CD4-positive, CD25-positive, alpha-beta regulatory T cell (primary cell): ENCODE results near the gene FEZF1. TPM values are rescaled to one million over a fixed set of nuclear protein-coding genes. Genes with fewer than 3 reads are reported as not detected.

ENCODE experiments used
- ATAC-seq, 2 donors: fragments of 150-1000 bp; cut with Tn5 transposase; one replicate each; pipeline ENCODE4 v1.10.0; 2021; ENCODE audit warnings: low read depth in 2 of 2, moderate number of reproducible peaks in 2 of 2, moderate library complexity in 1 of 2
- DNase-seq, 3 donors: peaks; one replicate each; pipeline versions ENCODE4 v3.0.0 to v3.0.0-alpha.2; 2012 to 2022; ENCODE audit warnings: mixed read lengths in 1 of 3
- H3K27ac ChIP-seq: one replicate; pipeline ENCODE4 v1.7.0; 2013; ENCODE audit warnings: mild to moderate bottlenecking, low read length; ENCODE audit not compliant: insufficient read depth, poor library complexity, severe bottlenecking
- H3K27me3 ChIP-seq: one replicate; pipeline ENCODE4 v1.7.0; 2013; ENCODE audit warnings: low read length; ENCODE audit not compliant: control insufficient read depth, insufficient read depth
- H3K36me3 ChIP-seq: one replicate; pipeline ENCODE4 v1.7.0; 2013; ENCODE audit warnings: mild to moderate bottlenecking, low read length, moderate library complexity; ENCODE audit not compliant: control insufficient read depth, insufficient read depth
- H3K4me1 ChIP-seq: 2 replicates; pipeline ENCODE4 v1.7.0; 2013; ENCODE audit warnings: mild to moderate bottlenecking, low read length; ENCODE audit not compliant: insufficient read depth, control insufficient read depth, poor library complexity, severe bottlenecking
- H3K4me3 ChIP-seq: one replicate; pipeline ENCODE4 v1.7.0; 2013; ENCODE audit warnings: low read depth, mild to moderate bottlenecking, low read length, moderate library complexity
- H3K9me3 ChIP-seq, 2 experiments: 1 replicate in 1 of 2; 2 replicates in 1 of 2; pipeline ENCODE4 v1.7.0; 2013; ENCODE audit warnings: low read length in 2 of 2, mild to moderate bottlenecking in 1 of 2, moderate library complexity in 1 of 2; ENCODE audit not compliant: control insufficient read depth in 2 of 2
- H3K27ac Mint-ChIP-seq, 3 donors: one replicate each; pipeline ENCODE4 v1.8.0; 2020 to 2022; ENCODE audit warnings: mild to moderate bottlenecking in 3 of 3, mixed read lengths in 3 of 3, moderate library complexity in 2 of 3
- H3K27me3 Mint-ChIP-seq: one replicate; pipeline ENCODE4 v1.8.0; 2022; ENCODE audit warnings: mild to moderate bottlenecking, mixed read lengths
- H3K36me3 Mint-ChIP-seq: one replicate; pipeline ENCODE4 v1.8.0; 2020; ENCODE audit warnings: mixed read lengths
- H3K4me1 Mint-ChIP-seq, 4 donors: one replicate each; pipeline ENCODE4 v1.8.0; 2020 to 2022; ENCODE audit warnings: mixed read lengths in 4 of 4, mild to moderate bottlenecking in 1 of 4
- H3K4me3 Mint-ChIP-seq, 4 donors: one replicate each; pipeline ENCODE4 v1.8.0; 2020 to 2022; ENCODE audit warnings: mild to moderate bottlenecking in 4 of 4, mixed read lengths in 4 of 4, moderate library complexity in 3 of 4
- H3K9me3 Mint-ChIP-seq, 7 donors: one replicate each; pipeline ENCODE4 v1.8.0; 2020 to 2022; ENCODE audit warnings: mixed read lengths in 7 of 7, mild to moderate bottlenecking in 3 of 7, moderate library complexity in 2 of 7
- polyA plus RNA-seq, 4 donors: library from polyadenylated mRNA; unstranded; fragments of 300-500 nt; fragmentation: Illumina TruSeq; gene quantifications; one replicate each; pipeline ENCODE4 v1.2.3, GENCODE V29; 2021
- total RNA-seq: library from RNA; stranded (reverse); gene quantifications from one replicate; pipeline ENCODE4 v1.2.3, GENCODE V29; 2022

The FEZF1 gene
- total RNA-seq (not detected), polyA plus RNA-seq (not detected)

GRCh38 chr7:122304319-122304975, at the start of gene FEZF1:
TSS of gene FEZF1 (minus strand) at chr7:122304750. CDS start at chr7:122304437, 313 bp downstream.
- H3K9me3 ChIP-seq = no peaks in the 10 kb centered on the region
- ATAC-seq = no peak
- no peak within 1 kb of the TSS for H3K27ac ChIP-seq
- H3K27ac Mint-ChIP-seq = no peak within 1 kb of the TSS
- no peak within 1 kb of the TSS for H3K4me3 Mint-ChIP-seq
- no peaks in the 10 kb centered on the region for H3K36me3 ChIP-seq
- no peaks in the 10 kb centered on the region for H3K36me3 Mint-ChIP-seq
- peaks cover 0 to 10% (median 2%) of the 10 kb centered on the region in 7 donors for H3K9me3 Mint-ChIP-seq
- H3K4me1 ChIP-seq = no peaks in the 10 kb centered on the region
- H3K27me3 ChIP-seq = peaks cover 26% of the 10 kb centered on the region
- no peak for DNase-seq
- H3K4me1 Mint-ChIP-seq = peaks cover 0 to 2% (median 0%) of the 10 kb centered on the region in 4 donors
- peaks cover 81% of the 10 kb centered on the region for H3K27me3 Mint-ChIP-seq
- no peak within 1 kb of the TSS for H3K4me3 ChIP-seq

DNA sequence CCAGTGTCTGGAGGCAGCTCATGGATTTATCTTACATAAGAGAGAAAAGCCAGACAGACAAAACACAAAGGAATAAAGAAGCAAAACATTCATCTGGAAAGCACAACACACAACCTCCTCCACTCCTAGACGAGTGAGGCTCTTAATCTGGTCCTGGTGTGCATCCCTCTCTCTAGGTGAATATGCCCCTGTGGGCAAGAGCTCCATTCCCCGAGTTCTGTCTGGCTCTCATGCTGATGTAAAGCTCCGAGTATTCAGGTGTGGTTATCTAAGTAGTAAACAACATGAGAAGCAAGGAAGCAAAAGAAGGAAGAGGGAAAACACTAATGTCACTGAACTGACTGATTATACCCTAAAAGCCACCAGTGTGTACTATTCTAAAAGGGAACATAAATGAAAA, 47.9 kb upstream of the FEZF1 start:
- Mint-ChIP-seq H3K4me1 (no peaks in the 10 kb centered on the region), H3K36me3 (no peaks in the 10 kb centered on the region), H3K9me3 (peaks cover 0 to 4% (median 0%) of the 10 kb centered on the region in 7 donors), H3K27me3 (no peaks in the 10 kb centered on the region), H3K4me3 (no peak overlapping the region), H3K27ac (no peak overlapping the region)
- Histone ChIP-seq H3K36me3 (no peaks in the 10 kb centered on the region), H3K9me3 (no peaks in the 10 kb centered on the region), H3K4me1 (no peaks in the 10 kb centered on the region), H3K4me3 (no peak overlapping the region), H3K27me3 (no peaks in the 10 kb centered on the region), H3K27ac (no peak overlapping the region)
- DNase-seq (no peak), ATAC-seq (no peak)

DNA sequence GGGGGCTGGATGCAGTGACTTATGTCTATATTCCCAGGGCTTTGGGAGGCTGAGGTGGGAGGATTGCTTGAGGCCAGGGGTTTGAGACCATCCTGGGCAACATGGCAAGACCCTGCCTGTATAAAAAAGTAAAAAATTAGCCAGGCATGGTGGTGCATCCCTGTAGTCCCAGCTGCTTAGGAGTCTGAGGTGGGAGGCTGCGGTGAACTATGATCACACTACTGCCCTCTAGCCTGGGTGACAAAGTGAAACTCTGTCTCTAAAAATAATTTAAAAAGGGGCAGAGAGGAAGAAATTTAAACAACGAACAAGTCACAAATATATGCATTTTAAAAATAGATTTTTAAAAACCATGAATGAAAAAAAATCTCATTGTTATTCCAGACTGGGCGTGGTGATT, 46.2 kb upstream of the FEZF1 start:
- no peaks in the 10 kb centered on the region for H3K36me3 ChIP-seq
- Mint-ChIP-seq H3K27ac (no peak overlapping the region), H3K27me3 (no peaks in the 10 kb centered on the region), H3K4me1 (no peaks in the 10 kb centered on the region), H3K9me3 (peaks cover 0 to 4% (median 0%) of the 10 kb centered on the region in 7 donors), H3K4me3 (no peak overlapping the region), H3K36me3 (no peaks in the 10 kb centered on the region)
- DNase-seq = no peak
- no peak overlapping the region for H3K4me3 ChIP-seq
- no peak for ATAC-seq
- H3K4me1 ChIP-seq = no peaks in the 10 kb centered on the region
- no peaks in the 10 kb centered on the region for H3K9me3 ChIP-seq
- H3K27me3 ChIP-seq = no peaks in the 10 kb centered on the region
- H3K27ac ChIP-seq = no peak overlapping the region

- H3K27ac Mint-ChIP-seq = no peak overlapping the region
- H3K4me3 Mint-ChIP-seq = no peak overlapping the region
- DNase-seq (no peak), ATAC-seq (no peak)
- Histone ChIP-seq H3K27ac (no peak overlapping the region), H3K4me1 (no peaks in the 10 kb centered on the region), H3K4me3 (no peak overlapping the region), H3K9me3 (no peaks in the 10 kb centered on the region), H3K27me3 (no peaks in the 10 kb centered on the region), H3K36me3 (no peaks in the 10 kb centered on the region)
- H3K27me3 Mint-ChIP-seq = no peaks in the 10 kb centered on the region
- H3K4me1 Mint-ChIP-seq = no peaks in the 10 kb centered on the region
- H3K36me3 Mint-ChIP-seq = no peaks in the 10 kb centered on the region
- H3K9me3 Mint-ChIP-seq = peaks cover 0 to 1% (median 0%) of the 10 kb centered on the region in 7 donors
Observed at GRCh38 chr7:122344303-122344620, 39.7 kb upstream of the FEZF1 start.

- DNase-seq (no peak), ATAC-seq (no peak)
- H3K4me1 Mint-ChIP-seq = no peaks in the 10 kb centered on the region
- no peak overlapping the region for H3K27ac Mint-ChIP-seq
- H3K27me3 Mint-ChIP-seq = no peaks in the 10 kb centered on the region
- H3K36me3 Mint-ChIP-seq = no peaks in the 10 kb centered on the region
- no peak overlapping the region for H3K4me3 Mint-ChIP-seq
- Histone ChIP-seq H3K4me3 (no peak overlapping the region), H3K27ac (no peak overlapping the region), H3K36me3 (no peaks in the 10 kb centered on the region), H3K4me1 (no peaks in the 10 kb centered on the region), H3K9me3 (no peaks in the 10 kb centered on the region), H3K27me3 (no peaks in the 10 kb centered on the region)
- H3K9me3 Mint-ChIP-seq = peaks cover 0 to 1% (median 0%) of the 10 kb centered on the region in 7 donors
Observed at GRCh38 chr7:122343601-122344302, 39.2 kb upstream of the FEZF1 start.

DNA sequence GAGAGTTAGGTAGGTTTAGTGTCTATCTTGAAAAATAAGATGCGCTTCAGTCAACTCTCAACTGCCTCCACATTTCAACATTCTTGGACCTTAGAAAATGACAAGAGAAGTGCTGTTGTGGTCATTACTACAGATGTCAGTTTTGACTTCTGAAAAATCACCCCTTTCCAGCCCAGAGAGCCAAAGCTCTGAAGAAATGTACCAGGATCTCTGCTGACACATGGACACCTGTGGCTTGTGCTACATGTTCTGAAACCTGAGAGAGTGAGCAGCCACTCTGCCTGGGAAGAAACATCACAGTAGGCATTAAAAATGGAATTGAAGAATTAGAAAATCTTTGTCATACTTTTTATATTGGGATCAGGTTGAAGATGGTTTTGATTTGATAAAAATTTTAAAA, 35.9 kb upstream of the FEZF1 start:
- Mint-ChIP-seq H3K4me1 (no peaks in the 10 kb centered on the region), H3K36me3 (no peaks in the 10 kb centered on the region), H3K27me3 (no peaks in the 10 kb centered on the region), H3K27ac (no peak overlapping the region), H3K4me3 (no peak overlapping the region), H3K9me3 (peaks cover 0 to 2% (median 0%) of the 10 kb centered on the region in 7 donors)
- no peak for DNase-seq
- Histone ChIP-seq H3K36me3 (no peaks in the 10 kb centered on the region), H3K27ac (no peak overlapping the region), H3K4me3 (no peak overlapping the region), H3K9me3 (no peaks in the 10 kb centered on the region), H3K27me3 (no peaks in the 10 kb centered on the region), H3K4me1 (no peaks in the 10 kb centered on the region)
- ATAC-seq = no peak

- no peak overlapping the region for H3K4me3 ChIP-seq
- Mint-ChIP-seq H3K27me3 (no peaks in the 10 kb centered on the region), H3K9me3 (peaks cover 0 to 2% (median 0%) of the 10 kb centered on the region in 7 donors), H3K4me3 (no peak overlapping the region), H3K36me3 (no peaks in the 10 kb centered on the region), H3K4me1 (no peaks in the 10 kb centered on the region), H3K27ac (no peak overlapping the region)
- no peak overlapping the region for H3K27ac ChIP-seq
- ATAC-seq (no peak), DNase-seq (no peak)
- no peaks in the 10 kb centered on the region for H3K4me1 ChIP-seq
- H3K9me3 ChIP-seq = no peaks in the 10 kb centered on the region
- no peaks in the 10 kb centered on the region for H3K36me3 ChIP-seq
- no peaks in the 10 kb centered on the region for H3K27me3 ChIP-seq
Observed at GRCh38 chr7:122339145-122339904, 34.8 kb upstream of the FEZF1 start.
